Measurements from ENCODE around the gene DCTPP1.

DCTPP1 gene

DNA sequence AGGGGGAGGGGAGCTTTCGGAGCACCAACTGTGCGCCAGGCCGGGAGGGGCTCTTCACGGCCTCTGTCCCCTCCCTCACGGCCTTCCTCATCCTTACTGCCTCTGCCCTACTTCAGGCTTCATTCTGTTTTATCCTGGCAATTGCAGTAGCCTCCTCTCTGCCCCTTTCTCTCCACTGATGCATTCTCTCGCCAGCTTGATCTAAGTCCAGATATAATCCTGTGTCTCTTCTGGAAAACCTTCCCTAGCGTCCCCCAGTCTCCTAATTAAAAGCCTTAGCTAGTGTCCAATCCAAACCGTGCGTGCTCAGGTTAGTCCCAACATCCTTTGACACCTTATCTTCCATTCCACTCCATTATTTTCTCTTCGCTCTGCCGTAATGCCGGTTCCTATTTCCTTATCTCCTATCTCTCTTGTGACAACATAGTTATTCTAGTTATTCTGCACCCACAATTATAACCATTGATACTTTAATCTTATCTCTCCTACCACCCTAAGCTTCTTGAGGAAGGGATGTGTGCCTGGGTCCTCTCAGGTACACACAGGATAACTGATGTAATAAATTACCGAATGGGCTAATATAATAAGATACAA is 33.7 kb downstream of the DCTPP1 start:
- H3K4me1 Mint-ChIP-seq (ENCODE audit: low read depth), result peaks cover 51% of the 10 kb centered on the region
- H3K9me3 Mint-ChIP-seq, result no peaks in the 10 kb centered on the region
- peak overlapping the region; percentile 80 for H3K27ac Mint-ChIP-seq
- H3K36me3 Mint-ChIP-seq (ENCODE audit: low read depth), result peaks cover 44% of the 10 kb centered on the region
- no peaks in the 10 kb centered on the region for H3K27me3 Mint-ChIP-seq
- peak overlapping the region; percentile 87 for H3K4me3 Mint-ChIP-seq
- no peak for DNase-seq

DNA sequence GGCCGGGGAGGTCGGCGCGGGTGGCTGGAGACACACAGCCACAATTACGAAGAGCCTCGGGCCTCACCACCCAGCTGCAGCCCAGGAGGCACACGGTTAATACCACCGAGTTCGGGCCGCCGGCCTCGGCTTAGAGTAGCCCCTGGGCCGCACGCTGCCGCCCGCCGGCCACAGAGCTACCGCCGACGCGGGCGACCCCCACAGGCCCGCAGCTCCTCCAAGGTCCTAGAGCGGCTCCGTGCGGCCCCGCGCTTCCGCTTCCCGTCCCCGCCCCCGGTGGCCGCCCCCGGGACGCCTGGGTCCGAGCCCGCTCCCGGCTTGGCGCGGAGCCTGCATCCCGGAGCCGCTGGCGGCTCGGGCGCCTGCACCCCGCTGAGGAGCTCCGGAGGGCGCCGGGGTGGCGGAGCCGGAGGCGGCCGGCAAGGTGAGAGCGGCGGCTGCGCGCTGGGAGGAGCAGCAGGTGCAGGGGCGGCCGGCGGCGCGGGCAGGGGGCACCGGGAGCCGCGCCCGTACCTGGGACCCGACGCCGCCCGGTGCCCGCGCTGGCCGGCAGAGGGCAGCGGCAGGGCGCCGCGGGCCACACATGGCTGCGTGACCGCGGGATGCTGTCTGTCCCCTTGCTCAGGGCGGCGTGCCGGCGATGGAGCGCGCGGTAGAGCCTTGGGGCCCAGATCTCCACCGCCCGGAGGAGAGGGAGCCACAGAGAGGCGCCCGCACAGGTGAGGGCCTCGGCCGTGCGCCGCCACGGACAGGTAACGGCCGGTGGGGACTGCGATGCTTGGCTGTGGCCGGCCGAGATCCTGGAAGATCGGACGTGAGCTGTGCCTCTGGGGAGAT is 34.5 kb downstream of the DCTPP1 start, which contains the start of gene ZNF48:
Gene ZNF48, plus strand, starts transcription at position 266 of the 837 bp plus-strand sequence. Its CDS starts 375 bp downstream, at position 641.
- Mint-ChIP-seq H3K27me3 (no peaks in the 10 kb centered on the region), H3K4me1 (ENCODE audit: low read depth) (peaks cover 46% of the 10 kb centered on the region), H3K4me3 (peak within 1 kb of the TSS; percentile 87), H3K27ac (peak within 1 kb of the TSS; percentile 89), H3K36me3 (ENCODE audit: low read depth) (peaks cover 44% of the 10 kb centered on the region), H3K9me3 (no peaks in the 10 kb centered on the region)
- DNase-seq, result peak; percentile 83

DNA sequence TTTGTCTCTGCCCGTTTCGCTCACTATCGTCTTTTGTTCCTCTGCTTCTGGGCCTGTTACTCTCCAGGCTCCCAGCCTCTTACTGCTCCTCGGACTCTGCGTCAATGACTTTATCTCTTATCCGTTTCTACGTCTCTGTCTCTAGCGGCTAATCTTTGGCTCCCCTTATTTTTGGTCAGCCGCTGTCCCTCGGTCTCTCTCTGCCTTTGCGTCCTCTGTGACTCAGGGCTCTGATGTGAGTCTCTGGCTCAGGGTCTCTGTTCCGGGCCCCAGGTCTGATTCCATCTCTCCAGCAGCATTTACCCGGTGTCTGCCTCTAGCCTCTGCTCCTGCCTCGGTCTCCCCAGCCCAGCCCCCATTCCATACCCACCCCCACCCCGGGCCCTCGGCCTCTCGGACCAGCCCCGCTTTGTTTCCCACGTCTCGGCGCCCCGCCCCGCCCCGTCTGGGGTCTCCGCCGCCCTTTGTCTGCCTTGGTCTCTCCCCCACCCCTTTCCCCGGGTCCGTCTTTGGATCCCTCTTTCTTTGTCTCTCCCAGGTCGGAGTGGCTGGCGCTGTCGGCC is 35.2 kb downstream of the DCTPP1 start:
- Mint-ChIP-seq H3K36me3 (ENCODE audit: low read depth) (peaks cover 39% of the 10 kb centered on the region), H3K27ac (peak overlapping the region; percentile 89), H3K4me3 (peak overlapping the region; percentile 87), H3K9me3 (no peaks in the 10 kb centered on the region), H3K27me3 (no peaks in the 10 kb centered on the region), H3K4me1 (ENCODE audit: low read depth) (peaks cover 39% of the 10 kb centered on the region)
- no peak for DNase-seq

DNA sequence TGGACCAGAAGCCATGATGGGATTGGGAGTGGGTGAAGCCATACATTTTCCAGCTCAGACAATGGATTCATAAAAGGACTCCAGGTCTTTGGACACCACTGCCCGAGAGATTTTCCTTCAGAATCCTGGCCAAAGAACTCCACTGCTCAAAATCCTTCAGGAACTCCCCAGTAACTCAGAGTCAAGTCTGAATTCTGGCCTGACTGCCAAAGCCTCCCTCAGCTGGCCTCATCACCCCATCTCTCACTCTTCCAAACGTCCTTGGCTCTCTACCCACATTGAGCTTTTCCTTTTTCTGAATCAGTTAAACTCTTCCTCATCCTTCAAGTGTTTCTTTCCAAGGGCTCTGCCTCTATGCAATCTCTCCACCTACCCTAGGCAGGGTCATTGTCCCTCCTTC is 46.3 kb downstream of the DCTPP1 start:
- Mint-ChIP-seq H3K27me3 (no peaks in the 10 kb centered on the region), H3K4me1 (ENCODE audit: low read depth) (peaks cover 45% of the 10 kb centered on the region), H3K4me3 (peak overlapping the region; percentile 90), H3K36me3 (ENCODE audit: low read depth) (peaks cover 39% of the 10 kb centered on the region), H3K27ac (peak overlapping the region; percentile 93), H3K9me3 (no peaks in the 10 kb centered on the region)
- no peak for DNase-seq

DNA sequence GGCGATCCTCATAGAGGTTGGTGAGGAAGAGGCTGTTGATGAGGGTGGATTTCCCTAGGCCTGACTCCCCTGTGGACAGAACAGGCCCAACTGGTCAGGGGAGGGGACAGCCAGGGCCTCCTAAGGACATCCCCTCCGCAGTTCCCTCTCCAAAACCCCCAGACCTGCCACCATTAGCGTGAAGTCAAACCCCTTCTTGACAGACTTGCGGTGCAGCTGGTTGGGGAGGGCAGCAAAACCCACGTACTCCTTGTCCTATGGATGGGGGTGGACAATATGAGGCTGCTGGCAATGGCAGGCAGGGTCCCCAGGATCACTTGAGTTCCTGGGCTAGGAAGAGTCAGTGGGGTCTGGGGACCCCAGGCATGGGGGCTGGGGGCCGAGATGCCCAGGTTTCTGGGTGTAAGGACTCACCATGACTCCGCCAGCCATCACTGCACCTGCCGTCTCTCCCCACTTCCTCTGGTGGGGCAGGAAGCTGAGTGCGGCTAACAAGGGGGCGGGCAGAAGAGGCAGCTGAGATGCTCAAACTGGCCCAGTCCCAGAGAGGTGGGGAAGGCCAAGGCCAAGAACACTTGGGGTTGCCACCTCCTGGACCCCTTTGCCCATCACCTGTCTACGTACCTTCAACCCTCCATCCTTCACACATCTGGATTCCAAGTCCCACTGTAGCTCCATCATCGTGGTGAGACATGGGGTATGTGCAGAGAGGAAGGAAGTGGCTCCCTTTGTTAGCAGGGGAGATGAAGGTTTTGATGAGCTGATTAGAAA is 47.5 kb downstream of the DCTPP1 start, which contains the start of gene SEPTIN1:
Gene SEPTIN1, minus strand, starts transcription at position 451 of the 771 bp plus-strand sequence. Its CDS starts 19 bp downstream, at position 432.
- Mint-ChIP-seq H3K4me3 (peak within 1 kb of the TSS; percentile 90), H3K27me3 (no peaks in the 10 kb centered on the region), H3K4me1 (ENCODE audit: low read depth) (peaks cover 55% of the 10 kb centered on the region), H3K9me3 (no peaks in the 10 kb centered on the region), H3K27ac (peak within 1 kb of the TSS; percentile 93), H3K36me3 (ENCODE audit: low read depth) (peaks cover 48% of the 10 kb centered on the region)
- peak; percentile 85 for DNase-seq

DNA sequence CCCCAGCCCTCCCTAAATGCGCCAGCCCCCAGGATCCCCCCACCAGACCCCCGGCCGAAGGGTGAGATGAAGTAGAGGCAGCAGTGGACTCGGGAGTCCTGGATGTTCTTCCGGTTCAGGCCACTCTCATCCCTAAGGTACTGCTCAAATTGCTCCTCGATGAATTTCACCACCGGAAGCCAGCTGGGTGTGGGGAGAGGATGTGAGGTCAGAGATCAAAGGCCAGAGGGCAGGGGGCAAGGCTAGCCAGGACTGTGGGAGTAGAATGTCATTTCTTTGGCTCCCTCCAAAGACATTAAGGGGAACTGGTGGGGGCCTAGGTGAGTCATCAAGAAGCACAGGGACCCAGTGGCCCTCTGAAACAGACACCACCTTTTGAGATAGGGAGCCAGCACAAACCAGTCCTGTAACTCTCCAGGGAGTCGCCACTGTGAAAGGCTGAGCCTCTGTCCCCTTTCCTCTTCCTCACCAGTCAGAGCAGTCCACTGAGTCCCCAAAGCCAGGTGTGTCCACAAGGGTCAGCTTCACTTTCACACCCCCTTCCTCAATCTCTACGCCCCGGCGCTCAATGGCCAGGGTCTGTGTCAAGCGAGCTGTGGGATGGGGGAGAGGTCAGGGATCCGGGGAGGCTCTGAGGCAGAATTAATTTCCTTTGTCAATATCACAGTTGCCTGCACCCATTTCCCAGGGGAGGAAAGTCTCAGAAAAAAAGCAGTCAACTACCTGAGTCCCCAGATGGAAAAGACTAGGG is 48.4 kb downstream of the DCTPP1 start:
- Mint-ChIP-seq H3K27ac (peak overlapping the region; percentile 93), H3K27me3 (no peaks in the 10 kb centered on the region), H3K9me3 (no peaks in the 10 kb centered on the region), H3K4me3 (peak overlapping the region; percentile 90), H3K36me3 (ENCODE audit: low read depth) (peaks cover 50% of the 10 kb centered on the region), H3K4me1 (ENCODE audit: low read depth) (peaks cover 59% of the 10 kb centered on the region)
- no peak for DNase-seq

DNA sequence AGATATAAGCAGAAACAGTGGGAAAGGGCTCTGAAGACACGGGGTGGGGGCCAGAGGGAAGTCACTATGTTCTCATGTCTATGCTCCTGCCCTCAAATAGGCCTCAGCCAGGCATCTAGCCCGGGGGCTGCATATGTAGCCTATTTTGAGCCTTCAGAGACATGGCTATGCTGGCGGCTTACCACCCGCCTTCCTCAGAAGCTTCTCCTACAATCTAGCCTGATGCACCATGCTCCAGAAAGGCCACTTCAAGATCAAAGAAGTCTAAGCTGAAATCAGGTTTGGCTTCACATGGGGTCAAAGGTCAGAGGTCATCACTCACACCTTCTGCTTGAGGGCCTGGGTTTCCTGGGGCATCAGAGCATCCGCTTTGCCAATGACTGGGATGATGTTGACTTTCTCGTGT is 49.0 kb downstream of the DCTPP1 start:
- Mint-ChIP-seq H3K36me3 (ENCODE audit: low read depth) (peaks cover 50% of the 10 kb centered on the region), H3K4me1 (ENCODE audit: low read depth) (peaks cover 59% of the 10 kb centered on the region)

DNA sequence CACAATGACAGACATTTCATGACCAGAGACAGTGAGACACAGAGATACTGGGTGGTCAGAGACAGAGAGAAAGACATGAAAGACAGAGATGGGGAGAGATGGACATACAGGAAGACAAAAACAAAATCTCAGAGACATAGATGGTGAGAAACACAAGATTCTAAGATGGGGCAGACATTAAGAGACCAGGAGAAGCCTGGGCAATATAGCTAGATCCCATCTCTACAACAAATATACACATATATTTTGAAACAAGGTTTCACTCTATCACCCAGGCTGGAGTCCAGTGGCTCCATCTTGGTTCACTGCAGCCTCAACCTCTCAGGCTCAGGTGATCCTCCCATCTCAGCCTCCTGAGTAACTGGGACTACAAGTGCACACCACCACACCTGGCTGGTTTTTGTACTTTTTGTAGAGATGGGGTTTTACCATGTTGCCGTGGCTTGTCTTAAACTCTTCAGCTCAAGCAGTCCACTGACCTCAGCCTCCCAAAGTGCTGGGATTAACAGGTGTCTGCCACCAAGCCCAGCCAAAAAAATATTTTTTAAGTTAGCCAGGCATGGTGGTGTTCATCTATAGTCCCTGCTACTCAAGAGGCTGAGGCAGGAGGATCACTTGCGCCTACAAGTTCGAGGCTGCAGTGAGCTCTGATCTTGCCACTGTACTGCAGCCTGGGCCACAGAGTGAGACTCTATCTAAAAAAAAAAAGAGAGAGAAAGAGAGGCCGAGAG is 49.6 kb downstream of the DCTPP1 start:
- no peaks in the 10 kb centered on the region for H3K9me3 Mint-ChIP-seq
- no peaks in the 10 kb centered on the region for H3K27me3 Mint-ChIP-seq
- H3K27ac Mint-ChIP-seq, result peak overlapping the region; percentile 100
- no peak for DNase-seq
- peaks cover 59% of the 10 kb centered on the region for H3K4me1 Mint-ChIP-seq (ENCODE audit: low read depth)
- H3K36me3 Mint-ChIP-seq (ENCODE audit: low read depth), result peaks cover 50% of the 10 kb centered on the region
- H3K4me3 Mint-ChIP-seq, result peak overlapping the region; percentile 98

More for the DNA sequence above, 49.0 kb downstream of the DCTPP1 start:
- Mint-ChIP-seq H3K27ac (peak overlapping the region; percentile 93), H3K27me3 (no peaks in the 10 kb centered on the region), H3K9me3 (no peaks in the 10 kb centered on the region), H3K4me3 (peak overlapping the region; percentile 90)
- no peak for DNase-seq

DNA sequence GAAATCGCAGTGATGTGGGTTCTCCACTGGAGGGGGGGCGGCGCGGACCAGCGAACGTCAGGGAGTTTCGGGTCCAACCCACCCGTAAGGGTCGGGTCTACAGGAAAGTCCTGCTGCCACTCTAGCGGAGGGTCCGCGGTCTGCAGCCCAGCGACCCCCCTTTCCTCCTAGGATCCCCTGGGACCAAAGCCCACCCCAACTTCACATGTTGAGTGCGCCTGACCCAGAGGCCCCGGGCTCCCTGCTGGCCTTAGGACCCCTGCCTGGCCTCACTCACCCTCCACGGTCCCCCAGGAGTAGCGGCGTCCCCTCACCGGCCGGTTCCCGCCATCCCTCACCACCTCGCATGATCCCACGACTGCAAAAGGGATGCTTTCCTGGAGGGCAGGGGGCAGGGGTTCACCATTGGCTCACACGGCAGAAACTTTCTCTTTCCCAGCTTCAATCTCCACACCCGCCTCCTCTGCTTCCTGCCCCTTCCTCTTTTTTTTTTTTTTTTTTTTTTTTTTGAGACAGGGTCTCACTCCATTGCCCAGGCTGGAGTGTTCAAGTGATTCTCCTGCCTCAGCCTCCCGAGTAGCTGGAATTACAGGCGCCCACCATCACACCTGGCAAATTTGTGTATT is 50.6 kb downstream of the DCTPP1 start:
- Mint-ChIP-seq H3K36me3 (ENCODE audit: low read depth) (peaks cover 50% of the 10 kb centered on the region), H3K27me3 (no peaks in the 10 kb centered on the region), H3K4me3 (peak overlapping the region; percentile 98), H3K9me3 (no peaks in the 10 kb centered on the region), H3K27ac (peak overlapping the region; percentile 100), H3K4me1 (ENCODE audit: low read depth) (peaks cover 57% of the 10 kb centered on the region)
- DNase-seq, result no peak

DNA sequence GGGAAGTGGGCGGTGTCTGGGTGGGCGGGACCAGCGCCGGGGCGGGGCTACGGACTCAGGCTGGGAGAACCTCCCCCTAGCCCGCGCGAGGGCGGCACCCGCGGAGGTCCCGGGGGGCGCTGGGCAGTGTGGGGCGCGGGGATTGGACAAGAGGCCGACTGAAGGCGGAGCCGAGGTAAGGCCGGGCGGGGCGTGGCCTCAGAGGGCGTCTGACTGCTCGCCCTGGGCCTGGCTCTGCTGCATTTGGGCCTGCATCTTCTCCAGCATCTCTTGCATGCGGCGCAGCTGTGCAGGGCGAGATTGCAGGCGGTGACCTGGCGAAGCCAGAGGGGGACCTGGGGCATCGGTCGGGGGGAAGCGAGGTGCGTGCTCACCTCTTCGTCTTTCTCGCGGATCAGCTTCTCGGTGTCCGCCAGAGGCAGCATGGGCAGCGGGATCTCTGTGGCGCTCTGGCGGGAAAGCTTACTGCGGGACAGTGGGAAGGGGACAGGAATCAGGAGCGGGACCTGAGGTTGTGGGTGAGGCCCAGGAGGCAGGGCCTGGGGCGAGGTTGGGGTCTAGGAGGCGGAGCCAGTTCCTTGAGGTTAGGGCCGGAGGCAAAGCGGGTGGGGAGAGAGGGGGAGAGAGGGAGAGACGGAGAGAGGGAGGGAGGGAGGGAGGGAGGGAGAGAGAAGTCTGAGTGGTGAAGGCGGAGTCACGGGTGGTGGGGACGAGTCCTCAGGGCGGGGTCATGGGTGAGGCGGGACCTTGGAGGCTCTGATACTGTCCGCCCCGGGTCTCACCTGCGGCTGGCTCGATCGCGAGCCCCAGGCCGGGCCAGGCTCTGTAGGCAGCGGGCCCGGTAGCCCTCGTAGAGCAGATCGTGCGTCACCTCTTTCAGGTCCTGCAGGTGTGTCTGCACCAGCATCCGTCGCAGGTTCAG is 51.3 kb downstream of the DCTPP1 start:
- peaks cover 48% of the 10 kb centered on the region for H3K36me3 Mint-ChIP-seq (ENCODE audit: low read depth)
- H3K27me3 Mint-ChIP-seq, result no peaks in the 10 kb centered on the region
- peaks cover 54% of the 10 kb centered on the region for H3K4me1 Mint-ChIP-seq (ENCODE audit: low read depth)
- H3K4me3 Mint-ChIP-seq, result peak overlapping the region; percentile 98
- no peaks in the 10 kb centered on the region for H3K9me3 Mint-ChIP-seq
- H3K27ac Mint-ChIP-seq, result peak overlapping the region; percentile 100
- DNase-seq, result peak; percentile 100

DNA sequence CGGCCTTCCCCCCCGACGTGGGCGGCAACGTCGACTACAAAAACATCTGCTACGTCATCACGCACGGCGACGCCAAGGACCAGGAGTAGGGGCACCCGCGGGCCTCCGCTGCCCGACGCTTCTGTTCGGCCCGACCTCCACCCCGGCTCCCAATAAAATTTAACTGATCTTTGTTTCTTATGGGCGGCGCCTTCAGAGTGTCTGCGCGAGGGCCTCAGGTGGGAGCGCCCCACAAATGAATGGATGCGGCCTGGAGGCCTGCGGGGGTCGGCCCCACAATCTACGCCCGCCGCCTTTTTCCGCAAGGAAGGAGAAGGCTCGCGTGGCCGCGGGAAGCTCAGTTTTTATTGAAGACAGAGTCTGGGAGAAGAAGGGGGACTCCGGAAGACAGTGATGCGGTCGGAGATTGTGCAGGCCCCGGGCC is 52.0 kb downstream of the DCTPP1 start:
- Mint-ChIP-seq H3K27ac (peak overlapping the region; percentile 100), H3K27me3 (no peaks in the 10 kb centered on the region), H3K9me3 (no peaks in the 10 kb centered on the region)

More for the DNA sequence above, 52.0 kb downstream of the DCTPP1 start:
- Mint-ChIP-seq H3K36me3 (ENCODE audit: low read depth) (peaks cover 48% of the 10 kb centered on the region), H3K4me3 (peak overlapping the region; percentile 98), H3K4me1 (ENCODE audit: low read depth) (peaks cover 48% of the 10 kb centered on the region)
- DNase-seq, result peak; percentile 87
